GM21528 (cell line): Measurements from ENCODE around the gene LRCH4.

ENCODE experiments used
- ATAC-seq: cut with Tn5 transposase; IDR thresholded peaks from one replicate; pipeline ENCODE4 v1.9.1; 2021; ENCODE audit warnings: mild to moderate bottlenecking, moderate library complexity; ENCODE audit not compliant: unreplicated experiment, low FRiP score

Gene LRCH4

GRCh38 chr7:100585511-100586265 lies at the start of gene LRCH4:
LRCH4 (minus strand) TSS chr7:100586129; CDS start chr7:100586100, 29 bp downstream.
- ATAC-seq: peak; percentile 24

GRCh38 chr7:100632951-100633717 lies 47.2 kb upstream of the LRCH4 start:
- ATAC-seq: no peak

GRCh38 chr7:100630066-100630465 lies 44.1 kb upstream of the LRCH4 start:
- no peak for ATAC-seq

GRCh38 chr7:100629117-100629716 lies 43.3 kb upstream of the LRCH4 start:
- ATAC-seq: no peak

- ATAC-seq: no peak
Measured at GRCh38 chr7:100627238-100627549, 41.3 kb upstream of the LRCH4 start.

GRCh38 chr7:100626530-100627237 lies 40.8 kb upstream of the LRCH4 start:
- ATAC-seq: peak; percentile 74

- ATAC-seq: no peak
Measured at GRCh38 chr7:100626055-100626454, 40.1 kb upstream of the LRCH4 start.

- ATAC-seq: no peak
Measured at GRCh38 chr7:100623951-100624824, 38.3 kb upstream of the LRCH4 start.

- ATAC-seq: no peak
Measured at GRCh38 chr7:100621554-100621953, 35.6 kb upstream of the LRCH4 start.

GRCh38 chr7:100620804-100621203 lies 34.9 kb upstream of the LRCH4 start:
- no peak for ATAC-seq

- no peak for ATAC-seq
Measured at GRCh38 chr7:100620239-100620638, 34.3 kb upstream of the LRCH4 start.

- ATAC-seq: no peak
Measured at GRCh38 chr7:100614308-100614861, 28.5 kb upstream of the LRCH4 start.

GRCh38 chr7:100613412-100614175 lies 27.7 kb upstream of the LRCH4 start:
- ATAC-seq: no peak

GRCh38 chr7:100612730-100613390 lies 26.9 kb upstream of the LRCH4 start:
- no peak for ATAC-seq

GRCh38 chr7:100611983-100612729 lies 26.2 kb upstream of the LRCH4 start, which contains the start of gene MOSPD3:
MOSPD3 (plus strand) TSS chr7:100612540; CDS start chr7:100612792, 252 bp downstream.
- ATAC-seq: peak; percentile 91

GRCh38 chr7:100609958-100610357 lies 24.0 kb upstream of the LRCH4 start:
- no peak for ATAC-seq

- no peak for ATAC-seq
Measured at GRCh38 chr7:100607111-100607510, 21.2 kb upstream of the LRCH4 start.

GRCh38 chr7:100606313-100606712 lies 20.4 kb upstream of the LRCH4 start:
- no peak for ATAC-seq
